Loucy (cell line): ENCODE data around the gene KIF1B.

ENCODE experiments used
- EZH2phosphoT487 ChIP-seq: fragments of 200-600 bp; IDR thresholded peaks from 2 replicates; pipeline ENCODE4 v1.6.1; 2018; ENCODE audit warnings: antibody characterized with exemption, mild to moderate bottlenecking, moderate library complexity, borderline replicate concordance
- TF ChIP-seq, protein P1 (sequence below): fragments of 200-600 bp; sonication (generic); conservative IDR thresholded peaks from 2 replicates; pipeline ENCODE4 v1.5.1; 2014; ENCODE audit warnings: mild to moderate bottlenecking, antibody characterized with exemption, low read length

DNA sequence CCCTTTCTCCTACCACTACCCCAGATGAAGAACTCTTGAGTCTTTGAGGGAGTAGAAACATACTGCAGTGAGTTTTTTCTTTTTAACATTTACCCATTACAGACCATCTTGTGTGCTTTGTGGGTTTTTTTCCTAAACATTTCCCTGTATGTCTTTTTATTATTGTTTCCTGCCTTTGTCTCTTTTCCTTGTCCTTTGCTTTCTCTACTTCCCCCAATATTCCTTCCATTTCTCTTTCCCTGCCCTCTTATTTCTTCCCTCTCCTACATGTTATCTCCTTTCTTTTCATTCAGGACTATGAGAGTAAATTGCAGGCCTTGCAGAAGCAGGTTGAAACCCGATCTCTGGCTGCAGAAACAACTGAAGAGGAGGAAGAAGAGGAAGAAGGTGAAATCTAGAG is 109.4 kb downstream of the KIF1B start:
- TF ChIP-seq, protein P1, sequence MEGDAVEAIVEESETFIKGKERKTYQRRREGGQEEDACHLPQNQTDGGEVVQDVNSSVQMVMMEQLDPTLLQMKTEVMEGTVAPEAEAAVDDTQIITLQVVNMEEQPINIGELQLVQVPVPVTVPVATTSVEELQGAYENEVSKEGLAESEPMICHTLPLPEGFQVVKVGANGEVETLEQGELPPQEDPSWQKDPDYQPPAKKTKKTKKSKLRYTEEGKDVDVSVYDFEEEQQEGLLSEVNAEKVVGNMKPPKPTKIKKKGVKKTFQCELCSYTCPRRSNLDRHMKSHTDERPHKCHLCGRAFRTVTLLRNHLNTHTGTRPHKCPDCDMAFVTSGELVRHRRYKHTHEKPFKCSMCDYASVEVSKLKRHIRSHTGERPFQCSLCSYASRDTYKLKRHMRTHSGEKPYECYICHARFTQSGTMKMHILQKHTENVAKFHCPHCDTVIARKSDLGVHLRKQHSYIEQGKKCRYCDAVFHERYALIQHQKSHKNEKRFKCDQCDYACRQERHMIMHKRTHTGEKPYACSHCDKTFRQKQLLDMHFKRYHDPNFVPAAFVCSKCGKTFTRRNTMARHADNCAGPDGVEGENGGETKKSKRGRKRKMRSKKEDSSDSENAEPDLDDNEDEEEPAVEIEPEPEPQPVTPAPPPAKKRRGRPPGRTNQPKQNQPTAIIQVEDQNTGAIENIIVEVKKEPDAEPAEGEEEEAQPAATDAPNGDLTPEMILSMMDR: no peak
- no peak for TF ChIP-seq EZH2phosphoT487
